HUES6 (cell line): ENCODE data around the gene UTS2B.

ENCODE experiments used
- H3K27ac ChIP-seq: 2 replicates; pipeline ENCODE4 v1.7.0; 2013; ENCODE audit warnings: low read depth, mild to moderate bottlenecking, low read length, inconsistent platforms
- H3K27me3 ChIP-seq: 2 replicates; pipeline ENCODE4 v1.6.1; 2013; ENCODE audit warnings: low read length; ENCODE audit not compliant: control insufficient read depth, insufficient read depth
- H3K36me3 ChIP-seq: 2 replicates; pipeline ENCODE4 v1.6.1; 2013; ENCODE audit warnings: low read length; ENCODE audit not compliant: control insufficient read depth, insufficient read depth
- H3K4me1 ChIP-seq: 2 replicates; pipeline ENCODE4 v1.6.1; 2013; ENCODE audit warnings: low read length; ENCODE audit not compliant: control insufficient read depth, insufficient read depth
- H3K4me3 ChIP-seq: 2 replicates; pipeline ENCODE4 v1.5.1; 2013; ENCODE audit warnings: low read depth, low read length
- H3K9ac ChIP-seq: one replicate; pipeline ENCODE4 v1.6.1; 2013; ENCODE audit warnings: mild to moderate bottlenecking, low read length
- H3K9me3 ChIP-seq: 2 replicates; pipeline ENCODE4 v1.6.1; 2013; ENCODE audit warnings: low read depth, low read length; ENCODE audit not compliant: control insufficient read depth, insufficient read depth

The UTS2B gene

GRCh38 chr3:191237047-191237882 lies 93.1 kb downstream of the UTS2B start:
- H3K27ac ChIP-seq = no peak overlapping the region
- H3K36me3 ChIP-seq = no peaks in the 10 kb centered on the region
- H3K4me1 ChIP-seq = peaks cover 45% of the 10 kb centered on the region
- no peak overlapping the region for H3K9ac ChIP-seq
- no peaks in the 10 kb centered on the region for H3K9me3 ChIP-seq
- no peak overlapping the region for H3K4me3 ChIP-seq
- no peaks in the 10 kb centered on the region for H3K27me3 ChIP-seq

- H3K4me1 ChIP-seq = peaks cover 45% of the 10 kb centered on the region
- no peak overlapping the region for H3K9ac ChIP-seq
- H3K27me3 ChIP-seq = no peaks in the 10 kb centered on the region
- H3K4me3 ChIP-seq = no peak overlapping the region
- no peak overlapping the region for H3K27ac ChIP-seq
- H3K9me3 ChIP-seq = no peaks in the 10 kb centered on the region
- H3K36me3 ChIP-seq = no peaks in the 10 kb centered on the region
These were observed 93.7 kb downstream of the UTS2B start for GRCh38 chr3:191236646-191237045.

- Histone ChIP-seq H3K36me3 (no peaks in the 10 kb centered on the region), H3K4me1 (peaks cover 45% of the 10 kb centered on the region), H3K27ac (no peak overlapping the region), H3K9ac (no peak overlapping the region), H3K9me3 (no peaks in the 10 kb centered on the region), H3K4me3 (no peak overlapping the region), H3K27me3 (no peaks in the 10 kb centered on the region)
These were observed 94.7 kb downstream of the UTS2B start for GRCh38 chr3:191235331-191236314.

- H3K27me3 ChIP-seq = no peaks in the 10 kb centered on the region
- no peaks in the 10 kb centered on the region for H3K9me3 ChIP-seq
- H3K36me3 ChIP-seq = no peaks in the 10 kb centered on the region
- peaks cover 35% of the 10 kb centered on the region for H3K4me1 ChIP-seq
- no peak overlapping the region for H3K4me3 ChIP-seq
- no peak overlapping the region for H3K27ac ChIP-seq
- H3K9ac ChIP-seq = no peak overlapping the region
These were observed 96.1 kb downstream of the UTS2B start for GRCh38 chr3:191234216-191234615.

- H3K9ac ChIP-seq = no peak overlapping the region
- H3K4me3 ChIP-seq = no peak overlapping the region
- H3K36me3 ChIP-seq = no peaks in the 10 kb centered on the region
- no peaks in the 10 kb centered on the region for H3K27me3 ChIP-seq
- H3K27ac ChIP-seq = no peak overlapping the region
- H3K4me1 ChIP-seq = no peaks in the 10 kb centered on the region
- H3K9me3 ChIP-seq = no peaks in the 10 kb centered on the region
These were observed 102.8 kb downstream of the UTS2B start for GRCh38 chr3:191227541-191227940.

GRCh38 chr3:191221638-191222037 lies 108.7 kb downstream of the UTS2B start:
- Histone ChIP-seq H3K4me3 (no peak overlapping the region), H3K36me3 (no peaks in the 10 kb centered on the region), H3K9me3 (peaks cover 6% of the 10 kb centered on the region; the same call in 1 of the 2 replicates), H3K27me3 (no peaks in the 10 kb centered on the region), H3K4me1 (no peaks in the 10 kb centered on the region), H3K9ac (no peak overlapping the region), H3K27ac (no peak overlapping the region)

- no peaks in the 10 kb centered on the region for H3K36me3 ChIP-seq
- no peak overlapping the region for H3K9ac ChIP-seq
- no peaks in the 10 kb centered on the region for H3K4me1 ChIP-seq
- H3K9me3 ChIP-seq = peaks cover 13% of the 10 kb centered on the region
- no peak overlapping the region for H3K27ac ChIP-seq
- H3K27me3 ChIP-seq = no peaks in the 10 kb centered on the region
- no peak overlapping the region for H3K4me3 ChIP-seq
These were observed 109.4 kb downstream of the UTS2B start for GRCh38 chr3:191220908-191221307.

GRCh38 chr3:191217301-191217700 lies 113.0 kb downstream of the UTS2B start:
- Histone ChIP-seq H3K4me1 (no peaks in the 10 kb centered on the region), H3K4me3 (no peak overlapping the region), H3K9ac (no peak overlapping the region), H3K36me3 (no peaks in the 10 kb centered on the region), H3K9me3 (peaks cover 25% of the 10 kb centered on the region), H3K27ac (no peak overlapping the region), H3K27me3 (no peaks in the 10 kb centered on the region)
